A673 (cell line): ENCODE data around the gene EFR3B.

Source experiments
- EZH2 ChIP-seq: fragments of 200-600 bp; sonication (generic); IDR thresholded peaks from 2 replicates; pipeline ENCODE4 v1.6.1; 2017; ENCODE audit warnings: borderline replicate concordance, low read depth, mild to moderate bottlenecking, mixed read lengths, antibody characterized with exemption, low read length; ENCODE audit not compliant: poor library complexity, severe bottlenecking
- TF ChIP-seq, protein P1 (sequence below): fragments of 300-800, 200-600 bp; sonication (generic); conservative IDR thresholded peaks from 2 replicates; pipeline ENCODE4 v1.5.1; 2017; ENCODE audit warnings: low read depth, mild to moderate bottlenecking, antibody characterized with exemption, low read length, moderate library complexity, mixed read lengths

DNA sequence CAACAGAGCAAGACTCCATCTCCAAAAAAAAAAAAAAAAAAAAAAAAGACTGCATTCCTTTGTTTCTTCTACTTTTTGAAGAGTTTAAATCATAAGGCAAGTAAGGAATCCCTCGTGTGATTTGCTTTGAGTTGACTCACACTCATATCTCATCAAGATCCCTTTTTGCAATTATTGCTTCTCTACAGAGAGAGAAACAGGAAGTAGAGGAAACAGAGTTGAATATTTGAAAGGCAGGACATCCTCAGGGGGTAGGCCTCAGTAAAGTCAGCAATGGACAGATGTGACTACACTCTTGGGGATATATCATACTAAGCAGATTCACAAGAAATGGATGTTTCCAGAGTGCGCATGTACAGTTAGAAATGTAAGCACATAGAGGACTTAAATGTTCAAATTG lies 11.2 kb upstream of the EFR3B start:
- TF ChIP-seq, protein P1, sequence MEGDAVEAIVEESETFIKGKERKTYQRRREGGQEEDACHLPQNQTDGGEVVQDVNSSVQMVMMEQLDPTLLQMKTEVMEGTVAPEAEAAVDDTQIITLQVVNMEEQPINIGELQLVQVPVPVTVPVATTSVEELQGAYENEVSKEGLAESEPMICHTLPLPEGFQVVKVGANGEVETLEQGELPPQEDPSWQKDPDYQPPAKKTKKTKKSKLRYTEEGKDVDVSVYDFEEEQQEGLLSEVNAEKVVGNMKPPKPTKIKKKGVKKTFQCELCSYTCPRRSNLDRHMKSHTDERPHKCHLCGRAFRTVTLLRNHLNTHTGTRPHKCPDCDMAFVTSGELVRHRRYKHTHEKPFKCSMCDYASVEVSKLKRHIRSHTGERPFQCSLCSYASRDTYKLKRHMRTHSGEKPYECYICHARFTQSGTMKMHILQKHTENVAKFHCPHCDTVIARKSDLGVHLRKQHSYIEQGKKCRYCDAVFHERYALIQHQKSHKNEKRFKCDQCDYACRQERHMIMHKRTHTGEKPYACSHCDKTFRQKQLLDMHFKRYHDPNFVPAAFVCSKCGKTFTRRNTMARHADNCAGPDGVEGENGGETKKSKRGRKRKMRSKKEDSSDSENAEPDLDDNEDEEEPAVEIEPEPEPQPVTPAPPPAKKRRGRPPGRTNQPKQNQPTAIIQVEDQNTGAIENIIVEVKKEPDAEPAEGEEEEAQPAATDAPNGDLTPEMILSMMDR, result no peak
- no peak for TF ChIP-seq EZH2
